ENCODE data around the gene TTC39A.

DNA sequence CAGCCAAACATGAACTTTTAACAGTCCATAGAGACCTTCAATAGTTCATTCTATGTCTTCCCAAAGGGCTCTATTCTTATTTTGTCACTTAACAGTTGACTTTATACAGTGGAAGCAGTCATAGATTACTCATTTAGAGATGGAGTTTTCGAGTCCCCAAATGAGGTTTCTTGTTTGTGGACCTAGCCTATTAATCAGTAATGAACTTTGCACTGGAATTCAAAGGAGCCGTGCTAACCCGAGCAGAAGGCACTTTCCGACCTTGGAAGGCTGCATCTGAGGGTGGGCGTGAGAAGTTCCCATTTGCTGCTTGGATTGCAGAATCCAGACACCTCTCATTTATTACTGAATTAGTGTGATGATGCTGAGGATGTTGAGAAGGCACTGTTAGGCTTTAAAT is 46.4 kb downstream of the TTC39A start:
- TF ChIP-seq, protein P1, sequence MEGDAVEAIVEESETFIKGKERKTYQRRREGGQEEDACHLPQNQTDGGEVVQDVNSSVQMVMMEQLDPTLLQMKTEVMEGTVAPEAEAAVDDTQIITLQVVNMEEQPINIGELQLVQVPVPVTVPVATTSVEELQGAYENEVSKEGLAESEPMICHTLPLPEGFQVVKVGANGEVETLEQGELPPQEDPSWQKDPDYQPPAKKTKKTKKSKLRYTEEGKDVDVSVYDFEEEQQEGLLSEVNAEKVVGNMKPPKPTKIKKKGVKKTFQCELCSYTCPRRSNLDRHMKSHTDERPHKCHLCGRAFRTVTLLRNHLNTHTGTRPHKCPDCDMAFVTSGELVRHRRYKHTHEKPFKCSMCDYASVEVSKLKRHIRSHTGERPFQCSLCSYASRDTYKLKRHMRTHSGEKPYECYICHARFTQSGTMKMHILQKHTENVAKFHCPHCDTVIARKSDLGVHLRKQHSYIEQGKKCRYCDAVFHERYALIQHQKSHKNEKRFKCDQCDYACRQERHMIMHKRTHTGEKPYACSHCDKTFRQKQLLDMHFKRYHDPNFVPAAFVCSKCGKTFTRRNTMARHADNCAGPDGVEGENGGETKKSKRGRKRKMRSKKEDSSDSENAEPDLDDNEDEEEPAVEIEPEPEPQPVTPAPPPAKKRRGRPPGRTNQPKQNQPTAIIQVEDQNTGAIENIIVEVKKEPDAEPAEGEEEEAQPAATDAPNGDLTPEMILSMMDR (IDR thresholded peaks at IDR 0.05; ENCODE audit: low read length): no peak
- TF ChIP-seq EZH2 (IDR thresholded peaks at IDR 0.05; ENCODE audit: borderline replicate concordance, low read length): no peak
